ENCODE results near the gene PKD2.

Gene PKD2

GRCh38 chr4:88027611-88028608 is 20.5 kb downstream of the PKD2 start:
- Histone ChIP-seq H3K36me3 (replicated peaks) (peaks cover 9% of the 10 kb centered on the region), H3K27ac (peak overlapping the region; percentile 74), H3K4me3 (ENCODE audit: low read depth, low read length) (no peak overlapping the region), H3K27me3 (replicated peaks) (no peaks in the 10 kb centered on the region)
- in situ Hi-C loops (cut with HindIII; ENCODE audit: low pct_ligation_motif_present, low sequenced_read_pairs) = no loop called here
- no peak for TF ChIP-seq CTCF (IDR thresholded peaks at IDR 0.05; ENCODE audit: low read depth, low read length, missing control alignments)
- DNase-seq = peak; percentile 76

- TF ChIP-seq CTCF (IDR thresholded peaks at IDR 0.05; ENCODE audit: low read depth, low read length, missing control alignments) = no peak
- no peak overlapping the region for H3K4me3 ChIP-seq (ENCODE audit: low read depth, low read length)
- in situ Hi-C loops (cut with HindIII; ENCODE audit: low pct_ligation_motif_present, low sequenced_read_pairs) = no loop called here
- DNase-seq = no peak
- peaks cover 9% of the 10 kb centered on the region for H3K36me3 ChIP-seq (replicated peaks)
- H3K27me3 ChIP-seq (replicated peaks) = no peaks in the 10 kb centered on the region
- peak overlapping the region; percentile 74 for H3K27ac ChIP-seq
These were observed 21.5 kb downstream of the PKD2 start for GRCh38 chr4:88028946-88029345.

- no peak overlapping the region for H3K27ac ChIP-seq
- DNase-seq = no peak
- in situ Hi-C loops (cut with HindIII; ENCODE audit: low pct_ligation_motif_present, low sequenced_read_pairs) = no loop called here
- H3K27me3 ChIP-seq (replicated peaks) = no peaks in the 10 kb centered on the region
- no peak overlapping the region for H3K4me3 ChIP-seq (ENCODE audit: low read depth, low read length)
- peaks cover 9% of the 10 kb centered on the region for H3K36me3 ChIP-seq (replicated peaks)
- no peak for TF ChIP-seq CTCF (IDR thresholded peaks at IDR 0.05; ENCODE audit: low read depth, low read length, missing control alignments)
These were observed 22.1 kb downstream of the PKD2 start for GRCh38 chr4:88029556-88029955.

GRCh38 chr4:88030565-88031310 is 23.3 kb downstream of the PKD2 start:
- in situ Hi-C loops (cut with HindIII; ENCODE audit: low pct_ligation_motif_present, low sequenced_read_pairs) = no loop called here
- DNase-seq = no peak
- Histone ChIP-seq H3K4me3 (ENCODE audit: low read depth, low read length) (no peak overlapping the region), H3K36me3 (replicated peaks) (peaks cover 7% of the 10 kb centered on the region), H3K27me3 (replicated peaks) (no peaks in the 10 kb centered on the region), H3K27ac (no peak overlapping the region)
- no peak for TF ChIP-seq CTCF (IDR thresholded peaks at IDR 0.05; ENCODE audit: low read depth, low read length, missing control alignments)

GRCh38 chr4:88033309-88033708 is 25.9 kb downstream of the PKD2 start:
- Histone ChIP-seq H3K27ac (no peak overlapping the region), H3K27me3 (replicated peaks) (no peaks in the 10 kb centered on the region), H3K4me3 (ENCODE audit: low read depth, low read length) (no peak overlapping the region), H3K36me3 (replicated peaks) (peaks cover 5% of the 10 kb centered on the region)
- peak; percentile 36 for DNase-seq
- in situ Hi-C loops (cut with HindIII; ENCODE audit: low pct_ligation_motif_present, low sequenced_read_pairs) = no loop called here
- TF ChIP-seq CTCF (IDR thresholded peaks at IDR 0.05; ENCODE audit: low read depth, low read length, missing control alignments) = peak; percentile 68
